HEK293 (cell line): ENCODE results near the gene C1orf210.

Experiments used
- MZF1 ChIP-seq: fragments of 450-650 bp; formaldehyde crosslinking; IDR thresholded peaks from 2 replicates; pipeline ENCODE4 v1.5.1; 2017; ENCODE audit warnings: missing biosample characterization, missing genetic modification characterization, borderline replicate concordance
- PRDM1 ChIP-seq: fragments of 450-650 bp; formaldehyde crosslinking; IDR thresholded peaks from 2 replicates; pipeline ENCODE4; 2016; ENCODE audit warnings: missing biosample characterization, missing genetic modification characterization
- ZEB2 ChIP-seq: fragments of 450-650 bp; formaldehyde crosslinking; IDR thresholded peaks from 2 replicates; pipeline ENCODE4 v1.5.1; 2016; ENCODE audit warnings: missing biosample characterization, missing genetic modification characterization
- ZNF394 ChIP-seq: fragments of 450-650 bp; formaldehyde crosslinking; IDR thresholded peaks from 2 replicates; pipeline ENCODE4 v1.5.1; 2016; ENCODE audit warnings: missing biosample characterization, missing genetic modification characterization, mild to moderate bottlenecking, moderate library complexity, borderline replicate concordance
- TF ChIP-seq, protein P1 (sequence below): fragments of 450-650 bp; formaldehyde crosslinking; IDR thresholded peaks from 2 replicates; pipeline ENCODE4 v1.5.1; 2016; ENCODE audit warnings: missing biosample characterization, missing genetic modification characterization
- TF ChIP-seq, protein P2 (sequence below): fragments of 450-650 bp; formaldehyde crosslinking; IDR thresholded peaks from 2 replicates; pipeline ENCODE4 v1.5.1; 2016; ENCODE audit warnings: missing biosample characterization, missing genetic modification characterization
- TF ChIP-seq, protein P3 (sequence below): fragments of 450-650 bp; formaldehyde crosslinking; IDR thresholded peaks from 2 replicates; pipeline ENCODE4 v1.5.1; 2016; ENCODE audit warnings: missing biosample characterization, missing genetic modification characterization, low read depth
- TF ChIP-seq, protein P4 (sequence below): fragments of 450-650 bp; formaldehyde crosslinking; IDR thresholded peaks from 2 replicates; pipeline ENCODE4 v1.5.1; 2016; ENCODE audit warnings: missing biosample characterization, missing genetic modification characterization
- TF ChIP-seq, protein P5 (sequence below): sonication (generic); formaldehyde crosslinking; IDR thresholded peaks from 2 replicates; pipeline ENCODE4 v1.8.1; 2022; ENCODE audit warnings: mild to moderate bottlenecking, moderate library complexity, missing genetic modification reagents
- TF ChIP-seq, protein P6 (sequence below): fragments of 450-650 bp; formaldehyde crosslinking; IDR thresholded peaks from 2 replicates; pipeline ENCODE4 v1.5.1; 2016; ENCODE audit warnings: missing biosample characterization, missing genetic modification characterization
- TF ChIP-seq, protein P7 (sequence below): fragments of 450-650 bp; formaldehyde crosslinking; optimal IDR thresholded peaks from 2 replicates; pipeline ENCODE3; 2016; ENCODE audit warnings: missing biosample characterization, mild to moderate bottlenecking, missing genetic modification characterization

DNA sequence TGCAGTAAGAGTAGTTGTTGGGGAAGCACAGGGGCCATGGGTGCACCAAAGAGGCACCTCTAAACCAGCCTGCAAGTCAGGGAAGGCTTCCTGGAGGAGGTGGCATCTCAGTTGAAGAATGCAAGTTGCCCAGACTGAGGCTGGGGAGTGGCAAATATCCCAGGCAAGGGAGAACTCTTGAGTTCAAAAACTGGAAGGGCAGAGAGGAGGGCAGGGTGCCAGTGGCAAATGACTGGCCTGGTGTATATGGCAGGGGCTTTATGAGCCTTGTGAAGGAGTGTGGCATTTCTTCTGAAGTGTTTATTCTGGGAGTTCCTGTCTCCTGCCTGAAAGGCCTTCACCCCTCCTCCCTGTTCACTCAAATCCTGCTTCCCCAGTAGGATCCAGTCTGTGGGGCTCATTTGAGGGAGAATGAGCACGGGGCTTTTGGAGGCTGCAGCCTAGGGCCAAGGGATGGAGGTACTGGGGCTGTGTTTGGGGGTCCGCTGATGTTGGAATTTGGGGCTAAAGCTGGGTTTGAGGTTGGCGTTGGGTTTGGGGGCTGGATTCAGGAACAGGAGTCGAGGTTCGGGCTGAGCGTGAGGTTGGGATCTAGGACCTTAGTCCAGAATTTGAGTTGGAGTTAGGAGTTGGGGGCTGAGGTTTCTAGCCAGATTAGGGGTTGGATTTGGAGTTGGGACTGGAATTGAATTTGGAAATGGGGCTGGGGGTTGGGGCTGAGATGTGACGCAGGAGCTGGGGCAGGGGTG, 15.6 kb downstream of the C1orf210 start, which contains the start of gene TMEM125:
- TF ChIP-seq, protein P1, sequence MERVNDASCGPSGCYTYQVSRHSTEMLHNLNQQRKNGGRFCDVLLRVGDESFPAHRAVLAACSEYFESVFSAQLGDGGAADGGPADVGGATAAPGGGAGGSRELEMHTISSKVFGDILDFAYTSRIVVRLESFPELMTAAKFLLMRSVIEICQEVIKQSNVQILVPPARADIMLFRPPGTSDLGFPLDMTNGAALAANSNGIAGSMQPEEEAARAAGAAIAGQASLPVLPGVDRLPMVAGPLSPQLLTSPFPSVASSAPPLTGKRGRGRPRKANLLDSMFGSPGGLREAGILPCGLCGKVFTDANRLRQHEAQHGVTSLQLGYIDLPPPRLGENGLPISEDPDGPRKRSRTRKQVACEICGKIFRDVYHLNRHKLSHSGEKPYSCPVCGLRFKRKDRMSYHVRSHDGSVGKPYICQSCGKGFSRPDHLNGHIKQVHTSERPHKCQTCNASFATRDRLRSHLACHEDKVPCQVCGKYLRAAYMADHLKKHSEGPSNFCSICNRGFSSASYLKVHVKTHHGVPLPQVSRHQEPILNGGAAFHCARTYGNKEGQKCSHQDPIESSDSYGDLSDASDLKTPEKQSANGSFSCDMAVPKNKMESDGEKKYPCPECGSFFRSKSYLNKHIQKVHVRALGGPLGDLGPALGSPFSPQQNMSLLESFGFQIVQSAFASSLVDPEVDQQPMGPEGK, result no peak
- TF ChIP-seq, protein P2, sequence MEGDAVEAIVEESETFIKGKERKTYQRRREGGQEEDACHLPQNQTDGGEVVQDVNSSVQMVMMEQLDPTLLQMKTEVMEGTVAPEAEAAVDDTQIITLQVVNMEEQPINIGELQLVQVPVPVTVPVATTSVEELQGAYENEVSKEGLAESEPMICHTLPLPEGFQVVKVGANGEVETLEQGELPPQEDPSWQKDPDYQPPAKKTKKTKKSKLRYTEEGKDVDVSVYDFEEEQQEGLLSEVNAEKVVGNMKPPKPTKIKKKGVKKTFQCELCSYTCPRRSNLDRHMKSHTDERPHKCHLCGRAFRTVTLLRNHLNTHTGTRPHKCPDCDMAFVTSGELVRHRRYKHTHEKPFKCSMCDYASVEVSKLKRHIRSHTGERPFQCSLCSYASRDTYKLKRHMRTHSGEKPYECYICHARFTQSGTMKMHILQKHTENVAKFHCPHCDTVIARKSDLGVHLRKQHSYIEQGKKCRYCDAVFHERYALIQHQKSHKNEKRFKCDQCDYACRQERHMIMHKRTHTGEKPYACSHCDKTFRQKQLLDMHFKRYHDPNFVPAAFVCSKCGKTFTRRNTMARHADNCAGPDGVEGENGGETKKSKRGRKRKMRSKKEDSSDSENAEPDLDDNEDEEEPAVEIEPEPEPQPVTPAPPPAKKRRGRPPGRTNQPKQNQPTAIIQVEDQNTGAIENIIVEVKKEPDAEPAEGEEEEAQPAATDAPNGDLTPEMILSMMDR (tag by site-specific recombination), result no peak
- TF ChIP-seq, protein P3, sequence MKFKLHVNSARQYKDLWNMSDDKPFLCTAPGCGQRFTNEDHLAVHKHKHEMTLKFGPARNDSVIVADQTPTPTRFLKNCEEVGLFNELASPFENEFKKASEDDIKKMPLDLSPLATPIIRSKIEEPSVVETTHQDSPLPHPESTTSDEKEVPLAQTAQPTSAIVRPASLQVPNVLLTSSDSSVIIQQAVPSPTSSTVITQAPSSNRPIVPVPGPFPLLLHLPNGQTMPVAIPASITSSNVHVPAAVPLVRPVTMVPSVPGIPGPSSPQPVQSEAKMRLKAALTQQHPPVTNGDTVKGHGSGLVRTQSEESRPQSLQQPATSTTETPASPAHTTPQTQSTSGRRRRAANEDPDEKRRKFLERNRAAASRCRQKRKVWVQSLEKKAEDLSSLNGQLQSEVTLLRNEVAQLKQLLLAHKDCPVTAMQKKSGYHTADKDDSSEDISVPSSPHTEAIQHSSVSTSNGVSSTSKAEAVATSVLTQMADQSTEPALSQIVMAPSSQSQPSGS (tag by site-specific recombination), result no peak
- TF ChIP-seq PRDM1 (tag by site-specific recombination) (no peak), ZNF394 (tag by site-specific recombination) (no peak), ZEB2 (tag by site-specific recombination) (no peak), MZF1 (tag by site-specific recombination) (no peak)
- TF ChIP-seq, protein P4, sequence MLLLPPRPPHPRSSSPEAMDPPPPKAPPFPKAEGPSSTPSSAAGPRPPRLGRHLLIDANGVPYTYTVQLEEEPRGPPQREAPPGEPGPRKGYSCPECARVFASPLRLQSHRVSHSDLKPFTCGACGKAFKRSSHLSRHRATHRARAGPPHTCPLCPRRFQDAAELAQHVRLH (tag by site-specific recombination), result no peak
- TF ChIP-seq, protein P5, sequence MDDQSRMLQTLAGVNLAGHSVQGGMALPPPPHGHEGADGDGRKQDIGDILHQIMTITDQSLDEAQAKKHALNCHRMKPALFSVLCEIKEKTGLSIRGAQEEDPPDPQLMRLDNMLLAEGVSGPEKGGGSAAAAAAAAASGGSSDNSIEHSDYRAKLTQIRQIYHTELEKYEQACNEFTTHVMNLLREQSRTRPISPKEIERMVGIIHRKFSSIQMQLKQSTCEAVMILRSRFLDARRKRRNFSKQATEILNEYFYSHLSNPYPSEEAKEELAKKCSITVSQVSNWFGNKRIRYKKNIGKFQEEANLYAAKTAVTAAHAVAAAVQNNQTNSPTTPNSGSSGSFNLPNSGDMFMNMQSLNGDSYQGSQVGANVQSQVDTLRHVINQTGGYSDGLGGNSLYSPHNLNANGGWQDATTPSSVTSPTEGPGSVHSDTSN (CRISPR knock-in tag), result no peak
- TF ChIP-seq, protein P6, sequence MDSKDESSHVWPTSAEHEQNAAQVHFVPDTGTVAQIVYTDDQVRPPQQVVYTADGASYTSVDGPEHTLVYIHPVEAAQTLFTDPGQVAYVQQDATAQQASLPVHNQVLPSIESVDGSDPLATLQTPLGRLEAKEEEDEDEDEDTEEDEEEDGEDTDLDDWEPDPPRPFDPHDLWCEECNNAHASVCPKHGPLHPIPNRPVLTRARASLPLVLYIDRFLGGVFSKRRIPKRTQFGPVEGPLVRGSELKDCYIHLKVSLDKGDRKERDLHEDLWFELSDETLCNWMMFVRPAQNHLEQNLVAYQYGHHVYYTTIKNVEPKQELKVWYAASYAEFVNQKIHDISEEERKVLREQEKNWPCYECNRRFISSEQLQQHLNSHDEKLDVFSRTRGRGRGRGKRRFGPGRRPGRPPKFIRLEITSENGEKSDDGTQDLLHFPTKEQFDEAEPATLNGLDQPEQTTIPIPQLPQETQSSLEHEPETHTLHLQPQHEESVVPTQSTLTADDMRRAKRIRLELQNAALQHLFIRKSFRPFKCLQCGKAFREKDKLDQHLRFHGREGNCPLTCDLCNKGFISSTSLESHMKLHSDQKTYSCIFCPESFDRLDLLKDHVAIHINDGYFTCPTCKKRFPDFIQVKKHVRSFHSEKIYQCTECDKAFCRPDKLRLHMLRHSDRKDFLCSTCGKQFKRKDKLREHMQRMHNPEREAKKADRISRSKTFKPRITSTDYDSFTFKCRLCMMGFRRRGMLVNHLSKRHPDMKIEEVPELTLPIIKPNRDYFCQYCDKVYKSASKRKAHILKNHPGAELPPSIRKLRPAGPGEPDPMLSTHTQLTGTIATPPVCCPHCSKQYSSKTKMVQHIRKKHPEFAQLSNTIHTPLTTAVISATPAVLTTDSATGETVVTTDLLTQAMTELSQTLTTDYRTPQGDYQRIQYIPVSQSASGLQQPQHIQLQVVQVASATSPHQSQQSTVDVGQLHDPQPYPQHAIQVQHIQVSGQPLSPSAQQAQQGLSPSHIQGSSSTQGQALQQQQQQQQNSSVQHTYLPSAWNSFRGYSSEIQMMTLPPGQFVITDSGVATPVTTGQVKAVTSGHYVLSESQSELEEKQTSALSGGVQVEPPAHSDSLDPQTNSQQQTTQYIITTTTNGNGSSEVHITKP (tag by site-specific recombination), result no peak
- TF ChIP-seq, protein P7, sequence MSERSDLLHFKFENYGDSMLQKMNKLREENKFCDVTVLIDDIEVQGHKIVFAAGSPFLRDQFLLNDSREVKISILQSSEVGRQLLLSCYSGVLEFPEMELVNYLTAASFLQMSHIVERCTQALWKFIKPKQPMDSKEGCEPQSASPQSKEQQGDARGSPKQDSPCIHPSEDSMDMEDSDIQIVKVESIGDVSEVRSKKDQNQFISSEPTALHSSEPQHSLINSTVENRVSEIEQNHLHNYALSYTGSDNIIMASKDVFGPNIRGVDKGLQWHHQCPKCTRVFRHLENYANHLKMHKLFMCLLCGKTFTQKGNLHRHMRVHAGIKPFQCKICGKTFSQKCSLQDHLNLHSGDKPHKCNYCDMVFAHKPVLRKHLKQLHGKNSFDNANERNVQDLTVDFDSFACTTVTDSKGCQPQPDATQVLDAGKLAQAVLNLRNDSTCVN (tag by site-specific recombination), result no peak
